ENCODE data around the gene NELL1. TPM values are rescaled to one million over a fixed set of nuclear protein-coding genes. Genes with fewer than 3 reads are reported as not detected.

NELL1 gene
- total RNA-seq, 2 experiments from 2014 or later, result not detected

DNA sequence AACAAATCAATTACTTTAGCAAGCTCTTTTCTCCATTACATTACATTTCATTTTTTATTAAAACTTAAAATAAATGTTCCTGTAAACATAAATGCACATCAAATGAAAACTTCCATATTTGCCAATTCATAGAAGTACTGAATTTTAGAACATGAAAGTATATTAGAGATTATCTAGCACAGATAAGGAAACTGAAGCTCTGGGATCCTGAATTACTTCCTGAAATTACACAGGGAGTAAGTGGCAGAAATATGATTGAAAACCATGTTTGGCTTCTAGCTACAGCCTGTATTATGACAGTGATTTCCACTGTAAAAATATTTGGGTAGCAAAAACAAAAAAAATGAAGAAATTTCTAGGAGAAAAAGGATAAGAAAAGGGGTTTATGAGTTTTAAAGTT is 387.3 kb downstream of the NELL1 start:
- ChIA-PET CTCF (no interaction called here), POLR2A (no interaction called here)
- Histone ChIP-seq H3K36me3 (ENCODE audit: insufficient read depth, low read length) (no peaks in the 10 kb centered on the region), H3K9me3 (ENCODE audit: control insufficient read depth in 1 of 2, insufficient read depth in 1 of 2, low read length in 2 of 2) (no peaks in the 10 kb centered on the region), H3K27me3 (ENCODE audit: control insufficient read depth in 1 of 2, insufficient read depth in 2 of 2, low read length in 2 of 2) (no peaks in the 10 kb centered on the region), H3K4me1 (ENCODE audit: insufficient read depth, low read length) (no peaks in the 10 kb centered on the region), H3K4me3 (ENCODE audit: low read length) (no peak overlapping the region), H3K27ac (ENCODE audit: low read depth in 1 of 2, low read length in 2 of 2) (no peak overlapping the region)
- no peaks in the 10 kb centered on the region for H3K27me3 Mint-ChIP-seq
- no peak overlapping the region for H3K4me3 Mint-ChIP-seq
- no peaks in the 10 kb centered on the region for H3K9me3 Mint-ChIP-seq
- H3K27ac Mint-ChIP-seq, result no peak overlapping the region
- ATAC-seq (ENCODE audit: poor library complexity) (no peak), DNase-seq (no peak)
- H3K4me1 Mint-ChIP-seq (ENCODE audit: low read depth), result no peaks in the 10 kb centered on the region
- TF ChIP-seq, protein P1, sequence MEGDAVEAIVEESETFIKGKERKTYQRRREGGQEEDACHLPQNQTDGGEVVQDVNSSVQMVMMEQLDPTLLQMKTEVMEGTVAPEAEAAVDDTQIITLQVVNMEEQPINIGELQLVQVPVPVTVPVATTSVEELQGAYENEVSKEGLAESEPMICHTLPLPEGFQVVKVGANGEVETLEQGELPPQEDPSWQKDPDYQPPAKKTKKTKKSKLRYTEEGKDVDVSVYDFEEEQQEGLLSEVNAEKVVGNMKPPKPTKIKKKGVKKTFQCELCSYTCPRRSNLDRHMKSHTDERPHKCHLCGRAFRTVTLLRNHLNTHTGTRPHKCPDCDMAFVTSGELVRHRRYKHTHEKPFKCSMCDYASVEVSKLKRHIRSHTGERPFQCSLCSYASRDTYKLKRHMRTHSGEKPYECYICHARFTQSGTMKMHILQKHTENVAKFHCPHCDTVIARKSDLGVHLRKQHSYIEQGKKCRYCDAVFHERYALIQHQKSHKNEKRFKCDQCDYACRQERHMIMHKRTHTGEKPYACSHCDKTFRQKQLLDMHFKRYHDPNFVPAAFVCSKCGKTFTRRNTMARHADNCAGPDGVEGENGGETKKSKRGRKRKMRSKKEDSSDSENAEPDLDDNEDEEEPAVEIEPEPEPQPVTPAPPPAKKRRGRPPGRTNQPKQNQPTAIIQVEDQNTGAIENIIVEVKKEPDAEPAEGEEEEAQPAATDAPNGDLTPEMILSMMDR (IDR thresholded peaks at IDR 0.05), result no peak
- intact Hi-C loops (cut with DNase I, micrococcal nuclease), result no loop called here
- no peaks in the 10 kb centered on the region for H3K36me3 Mint-ChIP-seq (ENCODE audit: low read depth)

DNA sequence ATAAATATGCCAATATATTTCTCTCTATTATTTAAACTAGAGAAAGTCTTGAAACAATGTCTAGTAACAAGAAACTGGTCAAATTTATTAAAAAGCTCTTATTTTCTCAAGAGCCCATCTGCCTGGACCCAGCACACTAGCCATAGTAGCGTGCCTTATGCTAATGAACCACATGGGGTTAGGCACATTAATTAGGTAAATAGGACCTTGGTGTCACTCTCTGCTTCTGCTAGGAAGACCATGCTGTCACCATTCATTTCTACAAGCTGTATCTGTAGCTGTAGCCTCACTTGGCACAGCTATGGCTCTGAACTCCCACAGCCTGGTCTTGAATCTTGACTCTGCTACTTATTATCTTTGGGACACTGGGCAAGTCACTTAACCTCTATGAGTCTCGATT is 390.5 kb downstream of the NELL1 start:
- Histone ChIP-seq H3K9me3 (ENCODE audit: control insufficient read depth in 1 of 2, insufficient read depth in 1 of 2, low read length in 2 of 2) (no peaks in the 10 kb centered on the region), H3K27me3 (ENCODE audit: control insufficient read depth in 1 of 2, insufficient read depth in 2 of 2, low read length in 2 of 2) (no peaks in the 10 kb centered on the region), H3K27ac (ENCODE audit: low read depth in 1 of 2, low read length in 2 of 2) (no peak overlapping the region), H3K4me3 (ENCODE audit: low read length) (no peak overlapping the region), H3K36me3 (ENCODE audit: insufficient read depth, low read length) (no peaks in the 10 kb centered on the region), H3K4me1 (ENCODE audit: insufficient read depth, low read length) (no peaks in the 10 kb centered on the region)
- H3K4me1 Mint-ChIP-seq (ENCODE audit: low read depth), result no peaks in the 10 kb centered on the region
- no peak for ATAC-seq (ENCODE audit: poor library complexity)
- no peak overlapping the region for H3K27ac Mint-ChIP-seq
- CTCF ChIA-PET, result no interaction called here
- intact Hi-C loops (cut with DNase I, micrococcal nuclease), result no loop called here
- POLR2A ChIA-PET, result no interaction called here
- TF ChIP-seq, protein P1 (IDR thresholded peaks at IDR 0.05), result no peak
- no peaks in the 10 kb centered on the region for H3K36me3 Mint-ChIP-seq (ENCODE audit: low read depth)
- no peak overlapping the region for H3K4me3 Mint-ChIP-seq
- peaks cover 2% of the 10 kb centered on the region for H3K9me3 Mint-ChIP-seq
- no peak for DNase-seq
- H3K27me3 Mint-ChIP-seq, result no peaks in the 10 kb centered on the region

DNA sequence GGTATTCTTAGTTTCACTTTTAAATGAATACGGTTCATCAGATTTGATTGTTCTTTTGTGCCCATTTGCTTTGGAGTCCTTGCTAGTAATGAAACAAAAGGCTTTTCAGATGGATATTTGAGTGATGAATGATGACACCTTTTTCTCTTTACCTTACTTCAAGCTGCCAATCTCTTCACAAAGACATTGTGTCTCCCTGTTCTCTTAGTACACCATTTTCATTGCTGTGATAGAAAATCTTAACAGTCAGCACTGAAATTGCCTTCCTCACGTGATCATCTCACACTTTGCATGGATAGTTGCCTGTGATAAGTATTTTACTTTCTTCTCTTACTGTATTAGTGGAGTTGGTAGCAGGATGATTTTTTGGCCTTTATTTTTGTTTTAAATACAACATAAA is 396.6 kb downstream of the NELL1 start:
- no peak overlapping the region for H3K4me3 ChIP-seq (ENCODE audit: low read length)
- H3K4me3 Mint-ChIP-seq, result no peak overlapping the region
- ChIA-PET POLR2A (no interaction called here), CTCF (no interaction called here)
- intact Hi-C loops (cut with DNase I, micrococcal nuclease), result no loop called here
- H3K36me3 Mint-ChIP-seq (ENCODE audit: low read depth), result no peaks in the 10 kb centered on the region
- no peaks in the 10 kb centered on the region for H3K27me3 Mint-ChIP-seq
- H3K9me3 Mint-ChIP-seq, result peaks cover 2% of the 10 kb centered on the region
- H3K27me3 ChIP-seq (ENCODE audit: control insufficient read depth in 1 of 2, insufficient read depth in 2 of 2, low read length in 2 of 2), result no peaks in the 10 kb centered on the region
- H3K4me1 ChIP-seq (ENCODE audit: insufficient read depth, low read length), result no peaks in the 10 kb centered on the region
- DNase-seq, result no peak
- H3K27ac Mint-ChIP-seq, result no peak overlapping the region
- TF ChIP-seq, protein P1 (IDR thresholded peaks at IDR 0.05), result no peak
- H3K36me3 ChIP-seq (ENCODE audit: insufficient read depth, low read length), result no peaks in the 10 kb centered on the region
- H3K27ac ChIP-seq (ENCODE audit: low read depth in 1 of 2, low read length in 2 of 2), result no peak overlapping the region
- no peaks in the 10 kb centered on the region for H3K4me1 Mint-ChIP-seq (ENCODE audit: low read depth)
- H3K9me3 ChIP-seq (ENCODE audit: control insufficient read depth in 1 of 2, insufficient read depth in 1 of 2, low read length in 2 of 2), result no peaks in the 10 kb centered on the region
- no peak for ATAC-seq (ENCODE audit: poor library complexity)
